HepG2 (cell line): ENCODE data around the gene CDYL. TPM values are rescaled to one million over a fixed set of nuclear protein-coding genes. Genes with fewer than 3 reads are reported as not detected.

Experiments
- AGO1 ChIP-seq: fragments of 200-400 bp; formaldehyde crosslinking; IDR thresholded peaks from 2 replicates; pipeline ENCODE4 v1.6.1; 2017; ENCODE audit warnings: mild to moderate bottlenecking, low read depth, low read length, moderate library complexity; ENCODE audit not compliant: poor library complexity, severe bottlenecking
- CBX2 ChIP-seq, 2 experiments: fragments of 200-600 bp in 1 of 2; sonication (generic); formaldehyde crosslinking in 1 of 2; IDR thresholded peaks; 2 replicates each; pipeline versions ENCODE4 v1.7.0 to v1.8.1; 2018 to 2022; ENCODE audit warnings: low read depth in 2 of 2, low read length in 1 of 2, mild to moderate bottlenecking in 1 of 2, missing genetic modification reagents in 1 of 2
- FOXM1 ChIP-seq: sonication (generic); formaldehyde crosslinking; IDR thresholded peaks from 2 replicates; pipeline ENCODE4 v1.5.0; 2020; ENCODE audit warnings: missing genetic modification reagents
- JUN ChIP-seq: sonication (generic); formaldehyde crosslinking; IDR thresholded peaks from 2 replicates; pipeline ENCODE4 v1.4.0; 2020; ENCODE audit warnings: mild to moderate bottlenecking, missing genetic modification reagents
- KLF11 ChIP-seq: IDR thresholded peaks from 2 replicates; pipeline ENCODE4 v1.6.1; 2016; ENCODE audit warnings: missing compliant biosample characterization
- MEIS2 ChIP-seq: sonication (generic); formaldehyde crosslinking; IDR thresholded peaks from 2 replicates; pipeline ENCODE4 v1.9.0; 2021; ENCODE audit warnings: mild to moderate bottlenecking, missing genetic modification reagents
- NFE2L1 ChIP-seq: sonication (generic); formaldehyde crosslinking; IDR thresholded peaks from 2 replicates; pipeline ENCODE4 v1.4.0; 2020; ENCODE audit warnings: missing genetic modification reagents, mild to moderate bottlenecking, borderline replicate concordance
- NR1H2 ChIP-seq: sonication (generic); formaldehyde crosslinking; IDR thresholded peaks from 2 replicates; pipeline ENCODE4 v1.8.1; 2022; ENCODE audit warnings: low read depth, missing genetic modification reagents, borderline replicate concordance
- PTBP1 ChIP-seq: fragments of 200-400 bp; formaldehyde crosslinking; IDR thresholded peaks from 2 replicates; pipeline ENCODE4 v1.6.1; 2018; ENCODE audit warnings: low read length, low read depth; ENCODE audit not compliant: poor library complexity, severe bottlenecking
- TFDP2 ChIP-seq: sonication (generic); formaldehyde crosslinking; IDR thresholded peaks from 2 replicates; pipeline ENCODE4 v1.4.0; 2020; ENCODE audit warnings: missing genetic modification reagents
- THAP11 ChIP-seq: IDR thresholded peaks from 2 replicates; pipeline ENCODE4 v1.6.1; 2016; ENCODE audit warnings: missing biosample characterization, missing genetic modification reagents
- ZFYVE20 ChIP-seq: sonication (generic); formaldehyde crosslinking; IDR thresholded peaks from 2 replicates; pipeline ENCODE4 v1.8.0; 2023; ENCODE audit warnings: low read depth, mild to moderate bottlenecking, moderate library complexity, missing genetic modification reagents, borderline replicate concordance
- ZNF264 ChIP-seq: sonication (generic); formaldehyde crosslinking; IDR thresholded peaks from 2 replicates; pipeline ENCODE4 v1.4.0; 2020; ENCODE audit warnings: missing genetic modification reagents
- ZNF513 ChIP-seq: sonication (generic); formaldehyde crosslinking; conservative IDR thresholded peaks from 2 replicates; pipeline ENCODE4 v1.5.0; 2020; ENCODE audit warnings: missing genetic modification reagents
- ZNF558 ChIP-seq: sonication (generic); formaldehyde crosslinking; IDR thresholded peaks from 2 replicates; pipeline ENCODE4 v1.9.0; 2022; ENCODE audit warnings: mild to moderate bottlenecking, missing genetic modification reagents, borderline replicate concordance
- ZNF607 ChIP-seq: sonication (generic); formaldehyde crosslinking; IDR thresholded peaks from 2 replicates; pipeline ENCODE4 v1.5.1; 2020; ENCODE audit warnings: missing genetic modification reagents, mild to moderate bottlenecking, borderline replicate concordance
- polyA plus RNA-seq, 8 experiments: library from polyadenylated mRNA; depleted of rRNA in 3 of 8; stranded (reverse) in 7 of 8; unstranded in 1 of 8; fragments of >200 nt; fragmentation: Illumina TruSeq in 4 of 8; extraction: Trizol in 4 of 8; gene quantifications; 2 replicates each; pipeline versions ENCODE4 v1.2.1 to v1.2.3, GENCODE V29; 2011 to 2016; ENCODE audit warnings: low read depth in 4 of 8, missing spikeins in 1 of 8, mixed read lengths in 1 of 8; ENCODE audit not compliant: insufficient read depth in 1 of 8
- total RNA-seq, 5 experiments: library from RNA; depleted of rRNA; stranded (reverse); fragments of >200 nt; fragmentation: Illumina TruSeq; extraction: Trizol; gene quantifications; 2 replicates each; pipeline ENCODE4 v1.2.3, GENCODE V29; 2016; ENCODE audit warnings: low read depth in 1 of 5
- TF ChIP-seq, protein P1 (sequence below): sonication (generic); formaldehyde crosslinking; IDR thresholded peaks from 2 replicates; pipeline ENCODE4 v1.5.0; 2020; ENCODE audit warnings: missing genetic modification reagents, mild to moderate bottlenecking, borderline replicate concordance
- TF ChIP-seq, protein P2 (sequence below): sonication (generic); formaldehyde crosslinking; IDR thresholded peaks from 2 replicates; pipeline ENCODE4 v1.8.0; 2022; ENCODE audit warnings: missing genetic modification reagents, mild to moderate bottlenecking, inconsistent platforms, borderline replicate concordance
- TF ChIP-seq, protein P3 (sequence below): sonication (generic); formaldehyde crosslinking; IDR thresholded peaks from 2 replicates; pipeline ENCODE4 v1.4.0; 2020; ENCODE audit warnings: missing genetic modification reagents
- TF ChIP-seq, protein P4 (sequence below): sonication (generic); formaldehyde crosslinking; IDR thresholded peaks from 2 replicates; pipeline ENCODE4 v1.8.1; 2023; ENCODE audit warnings: mild to moderate bottlenecking, moderate library complexity, missing genetic modification reagents

CDYL gene
- total and polyA plus RNA-seq, 2 of the 13 experiments (the other 11 are each of a cell fraction or from before 2014, with no cell fraction given) = 22.8 to 105 TPM

DNA sequence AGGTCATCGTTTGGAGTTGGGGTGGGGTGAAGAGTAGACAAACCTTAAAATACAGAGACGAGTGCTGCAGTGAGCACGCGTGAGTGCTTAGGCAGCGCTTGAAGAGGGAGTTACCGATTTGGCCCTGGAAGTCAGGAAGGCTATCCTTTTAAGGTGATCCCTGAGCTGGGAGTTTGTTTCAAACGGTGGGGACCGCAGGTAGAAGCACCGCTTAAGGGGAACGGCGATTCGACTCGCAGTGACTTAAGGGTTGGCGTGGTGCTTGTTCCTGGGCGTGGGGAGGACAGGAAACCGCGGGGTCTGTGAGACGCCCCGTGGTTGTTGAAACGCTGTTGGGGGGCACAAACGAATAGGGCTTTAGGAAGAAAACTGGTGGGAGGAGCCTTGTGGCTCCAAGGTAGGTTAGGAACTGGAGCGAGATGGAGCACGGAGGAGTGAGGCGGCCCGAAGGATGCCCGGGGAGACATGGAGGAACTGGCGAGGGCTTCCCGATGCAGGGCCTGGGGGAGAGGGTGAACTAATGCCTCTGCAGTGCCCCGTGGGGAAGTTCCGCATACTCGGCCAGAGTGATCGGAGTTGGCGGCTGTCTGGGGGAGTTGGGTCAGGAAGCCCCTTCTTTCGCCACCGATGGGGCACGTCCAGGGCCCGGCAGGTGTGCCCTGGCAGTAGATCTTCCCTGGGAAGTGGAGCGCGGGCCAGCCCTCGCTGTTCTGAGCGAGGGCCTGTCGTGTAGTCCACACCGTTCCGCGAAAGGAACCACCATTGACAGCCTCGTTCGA lies 1.3 kb upstream of the CDYL start (continued):
- TF ChIP-seq, protein P1, sequence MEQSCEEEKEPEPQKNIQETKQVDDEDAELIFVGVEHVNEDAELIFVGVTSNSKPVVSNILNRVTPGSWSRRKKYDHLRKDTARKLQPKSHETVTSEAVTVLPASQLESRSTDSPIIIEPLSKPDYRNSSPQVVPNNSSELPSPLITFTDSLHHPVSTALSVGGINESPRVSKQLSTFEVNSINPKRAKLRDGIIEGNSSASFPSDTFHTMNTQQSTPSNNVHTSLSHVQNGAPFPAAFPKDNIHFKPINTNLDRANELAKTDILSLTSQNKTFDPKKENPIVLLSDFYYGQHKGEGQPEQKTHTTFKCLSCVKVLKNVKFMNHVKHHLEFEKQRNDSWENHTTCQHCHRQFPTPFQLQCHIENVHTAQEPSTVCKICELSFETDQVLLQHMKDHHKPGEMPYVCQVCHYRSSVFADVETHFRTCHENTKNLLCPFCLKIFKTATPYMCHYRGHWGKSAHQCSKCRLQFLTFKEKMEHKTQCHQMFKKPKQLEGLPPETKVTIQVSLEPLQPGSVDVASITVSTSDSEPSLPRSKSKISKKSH (CRISPR knock-in tag) = no peak
- TF ChIP-seq ZNF264 (no peak), PTBP1 (no peak), JUN (CRISPR knock-in tag) (no peak), MEIS2 (CRISPR knock-in tag) (no peak), ZNF513 (CRISPR knock-in tag) (no peak), THAP11 (CRISPR knock-in tag) (no peak), FOXM1 (no peak), NR1H2 (CRISPR knock-in tag) (no peak), TFDP2 (no peak), ZNF607 (CRISPR knock-in tag) (0 out of 2 replicates have a peak, but pooled peaks have one; percentile 37), CBX2 (IDR thresholded peaks at IDR 0.05; ENCODE audit: low read depth, low read length) (no peak), CBX2 (CRISPR knock-in tag; IDR thresholded peaks at IDR 0.05; ENCODE audit: low read depth) (0 out of 2 replicates have a peak, but pooled peaks have one; percentile 26), ZFYVE20 (CRISPR knock-in tag) (no peak), NFE2L1 (CRISPR knock-in tag) (no peak), KLF11 (CRISPR knock-in tag) (no peak), AGO1 (no peak), ZNF558 (no peak)
- TF ChIP-seq, protein P2, sequence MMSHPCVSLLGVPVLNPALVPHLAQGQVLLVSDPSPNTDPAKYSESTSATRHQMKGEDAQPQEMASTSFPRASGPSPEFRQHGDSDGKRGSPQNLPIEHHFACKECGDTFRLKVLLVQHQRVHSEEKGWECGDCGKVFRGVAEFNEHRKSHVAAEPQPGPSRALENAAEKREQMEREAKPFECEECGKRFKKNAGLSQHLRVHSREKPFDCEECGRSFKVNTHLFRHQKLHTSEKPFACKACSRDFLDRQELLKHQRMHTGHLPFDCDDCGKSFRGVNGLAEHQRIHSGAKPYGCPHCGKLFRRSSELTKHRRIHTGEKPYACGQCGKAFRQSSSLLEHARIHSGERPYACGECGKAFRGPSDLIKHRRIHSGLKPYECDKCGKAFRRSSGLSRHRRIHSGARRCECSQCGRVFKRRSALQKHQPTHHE (CRISPR knock-in tag) = no peak
- TF ChIP-seq, protein P3, sequence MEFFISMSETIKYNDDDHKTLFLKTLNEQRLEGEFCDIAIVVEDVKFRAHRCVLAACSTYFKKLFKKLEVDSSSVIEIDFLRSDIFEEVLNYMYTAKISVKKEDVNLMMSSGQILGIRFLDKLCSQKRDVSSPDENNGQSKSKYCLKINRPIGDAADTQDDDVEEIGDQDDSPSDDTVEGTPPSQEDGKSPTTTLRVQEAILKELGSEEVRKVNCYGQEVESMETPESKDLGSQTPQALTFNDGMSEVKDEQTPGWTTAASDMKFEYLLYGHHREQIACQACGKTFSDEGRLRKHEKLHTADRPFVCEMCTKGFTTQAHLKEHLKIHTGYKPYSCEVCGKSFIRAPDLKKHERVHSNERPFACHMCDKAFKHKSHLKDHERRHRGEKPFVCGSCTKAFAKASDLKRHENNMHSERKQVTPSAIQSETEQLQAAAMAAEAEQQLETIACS = 0 out of 2 replicates have a peak, but pooled peaks have one; percentile 23
- TF ChIP-seq, protein P4, sequence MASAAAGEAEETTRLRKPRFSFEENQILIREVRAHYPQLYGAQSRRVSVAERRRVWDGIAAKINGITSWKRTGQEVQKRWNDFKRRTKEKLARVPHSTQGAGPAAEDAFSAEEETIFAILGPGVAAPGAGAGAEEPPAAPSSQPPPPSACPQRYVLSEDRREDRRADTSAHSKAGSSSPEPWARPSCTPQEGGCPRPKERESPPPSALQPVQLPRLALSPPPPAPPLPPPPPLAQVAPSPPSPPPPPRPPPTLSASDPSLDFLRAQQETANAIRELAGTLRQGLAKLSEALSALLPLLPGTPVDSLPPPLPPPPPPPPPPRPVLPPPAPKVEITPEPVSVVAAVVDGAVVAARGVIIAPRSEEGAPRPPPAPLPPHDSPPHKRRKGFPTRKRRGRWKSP (CRISPR knock-in tag) = no peak
